Germinal center (tissue), 1 donor: ENCODE measurements around the gene LY9.
"Not testable (repeated sequence)": the region's sequence is repeated elsewhere in the genome, so short reads cannot be mapped to it uniquely, and the experiment has no call there.

Experiments
- DNase-seq: peaks from one replicate; pipeline ENCODE4 v3.0.0; 2012; ENCODE audit warnings: mixed read lengths, low spot score

LY9 gene

DNA sequence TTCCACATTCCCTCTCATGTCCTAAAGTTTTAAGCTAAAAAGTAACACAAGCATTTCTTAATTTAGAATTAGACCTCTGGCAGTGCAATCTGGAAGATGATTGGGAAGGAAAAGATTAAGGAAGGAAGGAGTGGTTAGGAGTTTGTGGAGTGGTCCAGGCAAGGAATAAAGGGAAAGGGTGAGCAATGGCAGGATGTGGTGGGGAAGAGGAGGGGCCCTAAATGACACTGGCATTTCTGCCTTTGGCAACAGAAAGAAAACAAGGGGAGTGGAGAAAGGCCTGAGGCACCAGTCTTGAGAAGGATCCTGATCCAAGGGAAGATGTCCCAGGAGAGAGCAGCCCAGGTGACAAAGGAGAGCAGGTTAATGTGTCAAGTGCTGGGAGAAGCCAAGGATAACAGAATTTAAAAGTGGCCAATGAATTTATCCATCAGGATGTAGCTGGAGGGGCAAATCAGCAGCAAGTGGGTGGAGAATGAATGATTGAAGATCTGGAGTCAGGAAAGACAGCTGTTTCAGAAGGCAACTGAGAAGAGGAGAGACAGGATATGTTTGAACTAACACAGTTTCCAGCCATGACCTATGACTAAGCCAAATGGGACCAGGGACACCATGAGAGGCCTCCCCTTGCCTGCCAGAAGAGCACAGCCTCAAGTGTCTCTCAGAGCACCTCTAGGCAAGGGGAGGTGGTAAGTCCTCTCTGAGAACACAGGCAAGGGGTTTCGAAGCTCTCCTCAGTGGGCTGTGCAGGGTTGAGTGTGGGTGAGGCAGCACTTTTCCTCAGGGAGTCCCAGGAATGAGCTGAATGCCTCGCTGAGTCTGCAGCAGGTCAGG, 20.9 kb upstream of the LY9 start:
- no peak for DNase-seq

DNA sequence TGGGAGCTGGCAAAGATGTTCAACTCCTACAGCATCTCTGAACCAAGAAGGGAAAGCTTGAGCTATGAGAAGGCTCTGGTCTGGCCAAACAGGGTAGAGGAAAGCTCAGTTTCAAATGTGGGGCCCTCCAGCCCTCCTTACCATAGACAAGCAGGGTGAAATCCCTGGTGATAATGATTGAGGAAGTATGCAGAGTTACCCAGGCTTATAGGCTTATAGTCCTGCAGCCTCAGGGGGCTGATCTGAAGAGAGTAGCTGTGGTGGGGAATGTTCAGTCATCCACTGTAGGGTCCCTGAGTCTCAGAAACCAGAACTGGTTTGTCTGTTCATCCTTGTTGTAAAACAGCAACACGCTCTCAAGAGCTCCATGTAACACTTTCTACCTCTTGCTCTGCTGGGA, 19.8 kb upstream of the LY9 start:
- peak; percentile 47 for DNase-seq

DNA sequence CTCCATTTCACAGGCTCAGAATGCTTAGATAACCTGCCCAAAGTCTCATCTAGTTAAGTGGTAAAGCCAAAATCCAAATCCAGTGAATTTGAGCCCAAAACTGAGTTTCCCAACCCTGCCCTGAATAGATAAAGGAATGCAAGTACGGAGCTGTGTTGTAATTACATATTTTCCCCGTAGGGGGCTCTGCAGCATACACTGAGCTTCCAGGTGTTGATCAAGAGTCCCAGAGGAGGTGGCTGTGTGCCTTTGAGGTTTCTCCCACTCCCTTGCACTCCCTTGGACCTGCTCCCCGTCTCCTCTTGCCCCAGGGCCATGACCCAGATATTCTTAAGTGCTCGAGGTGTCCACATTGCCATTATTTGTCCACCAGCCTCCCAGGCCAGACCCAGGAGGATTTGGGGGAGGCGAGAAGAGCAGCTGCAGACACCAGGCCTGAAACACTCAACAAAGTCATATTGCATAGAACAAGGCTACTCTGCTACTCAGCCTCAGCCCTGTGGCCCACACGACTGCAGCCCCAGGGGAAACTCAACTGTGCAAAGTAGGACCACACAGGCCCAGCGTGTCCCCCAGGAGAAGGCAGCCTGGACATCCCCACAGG, 18.4 kb upstream of the LY9 start:
- DNase-seq, result peak; percentile 59

DNA sequence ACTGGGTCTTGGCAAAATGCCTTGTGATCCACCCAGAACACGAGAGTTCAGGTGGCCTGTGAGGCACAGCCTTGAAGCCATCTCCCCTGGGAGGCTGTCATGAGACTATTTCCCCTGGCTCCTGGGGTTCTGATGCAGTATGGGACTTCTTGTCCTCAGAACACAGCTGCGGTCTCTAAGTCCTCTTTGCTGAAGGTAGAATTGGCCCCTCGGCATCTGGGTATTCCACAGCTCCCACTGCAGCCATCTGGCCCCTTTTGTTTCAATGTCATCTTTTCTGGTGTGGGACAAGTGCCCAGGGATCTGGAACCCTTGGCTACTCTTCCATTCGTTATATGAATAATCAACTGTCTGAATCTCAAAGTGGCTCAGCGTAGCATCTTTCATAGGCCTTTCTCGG, 17.0 kb upstream of the LY9 start:
- DNase-seq, result no peak

DNA sequence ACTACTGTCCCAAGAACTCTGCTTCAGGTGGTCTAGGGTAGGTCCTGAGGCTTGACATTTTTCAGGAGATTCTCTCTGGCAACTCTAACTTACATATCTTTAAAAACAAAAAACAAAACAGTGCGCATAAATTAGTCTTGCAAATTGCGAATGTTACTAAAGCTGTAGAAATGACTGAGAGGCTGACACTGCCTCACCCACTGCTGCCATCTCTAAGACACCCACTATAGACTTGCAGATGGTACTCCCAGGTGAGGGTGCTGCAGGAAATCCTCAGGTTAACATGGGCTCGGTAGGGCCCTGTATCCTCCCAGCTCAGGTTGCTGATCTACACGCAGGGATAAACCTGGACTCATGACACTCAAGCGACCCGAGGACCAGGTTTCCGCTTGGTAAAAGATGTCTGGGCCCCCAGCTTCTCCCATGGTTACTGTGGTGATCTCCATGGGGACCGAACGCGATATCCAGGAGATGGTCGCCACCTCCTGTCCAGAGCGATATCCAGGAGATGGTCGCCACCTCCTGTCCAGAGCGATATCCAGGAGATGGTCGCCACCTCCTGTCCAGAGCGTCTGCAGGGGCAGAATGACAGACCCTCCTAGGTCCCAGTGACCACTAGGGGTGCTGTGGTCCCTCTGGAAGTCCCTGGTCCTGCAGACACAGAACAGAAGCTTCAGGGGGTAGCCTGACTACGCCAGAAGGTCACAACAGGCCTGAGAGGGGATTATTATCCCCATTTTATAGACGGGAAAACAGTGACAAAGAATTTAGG, 16.2 kb upstream of the LY9 start:
- DNase-seq, result peak; percentile 50

DNA sequence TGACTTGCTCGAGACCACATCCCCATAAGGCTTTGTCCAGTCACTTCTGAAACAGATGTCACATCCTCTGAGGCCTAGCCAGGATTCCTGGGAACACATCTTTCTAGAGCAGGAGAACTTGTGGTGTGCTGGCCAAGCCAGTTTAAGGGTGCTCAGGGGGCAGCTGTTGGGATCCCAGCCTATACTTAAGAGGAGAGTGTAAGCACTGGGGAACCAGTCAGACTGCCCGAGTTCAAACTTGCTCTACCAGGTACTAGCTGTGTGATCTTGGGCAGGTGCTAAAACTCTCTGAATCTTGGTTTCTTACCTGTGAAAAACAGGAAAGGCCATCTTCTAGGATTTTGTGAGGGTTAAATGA, 15.6 kb upstream of the LY9 start:
- DNase-seq, result no peak

DNA sequence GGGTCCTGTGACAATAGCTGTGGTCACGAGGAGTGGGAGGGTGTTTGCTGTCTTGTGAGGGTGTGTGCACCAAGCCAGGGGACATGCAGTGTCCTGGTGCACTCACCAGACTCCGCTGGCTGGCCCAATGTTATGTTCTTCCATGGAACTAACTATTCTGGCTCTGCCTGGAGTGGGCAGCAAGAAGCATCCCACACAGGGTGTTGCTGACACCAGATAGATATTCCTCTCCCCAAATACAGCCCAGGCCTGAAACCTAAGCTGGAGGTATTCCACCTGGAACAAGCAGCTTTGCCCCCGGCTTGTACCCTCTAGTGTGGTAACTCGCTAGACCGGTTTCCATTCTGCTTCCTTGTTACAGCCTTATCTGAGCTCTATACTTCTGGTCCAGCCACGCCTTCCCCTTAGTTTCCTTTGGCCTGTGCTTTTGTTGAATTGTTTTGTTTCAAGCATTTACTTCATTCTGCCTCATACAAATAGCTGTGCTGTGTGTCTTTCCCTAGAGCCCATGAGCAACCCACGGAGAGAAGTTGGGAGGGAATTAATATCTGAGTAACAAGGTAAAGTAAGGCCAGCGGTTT, 14.7 kb upstream of the LY9 start:
- DNase-seq, result no peak

DNA sequence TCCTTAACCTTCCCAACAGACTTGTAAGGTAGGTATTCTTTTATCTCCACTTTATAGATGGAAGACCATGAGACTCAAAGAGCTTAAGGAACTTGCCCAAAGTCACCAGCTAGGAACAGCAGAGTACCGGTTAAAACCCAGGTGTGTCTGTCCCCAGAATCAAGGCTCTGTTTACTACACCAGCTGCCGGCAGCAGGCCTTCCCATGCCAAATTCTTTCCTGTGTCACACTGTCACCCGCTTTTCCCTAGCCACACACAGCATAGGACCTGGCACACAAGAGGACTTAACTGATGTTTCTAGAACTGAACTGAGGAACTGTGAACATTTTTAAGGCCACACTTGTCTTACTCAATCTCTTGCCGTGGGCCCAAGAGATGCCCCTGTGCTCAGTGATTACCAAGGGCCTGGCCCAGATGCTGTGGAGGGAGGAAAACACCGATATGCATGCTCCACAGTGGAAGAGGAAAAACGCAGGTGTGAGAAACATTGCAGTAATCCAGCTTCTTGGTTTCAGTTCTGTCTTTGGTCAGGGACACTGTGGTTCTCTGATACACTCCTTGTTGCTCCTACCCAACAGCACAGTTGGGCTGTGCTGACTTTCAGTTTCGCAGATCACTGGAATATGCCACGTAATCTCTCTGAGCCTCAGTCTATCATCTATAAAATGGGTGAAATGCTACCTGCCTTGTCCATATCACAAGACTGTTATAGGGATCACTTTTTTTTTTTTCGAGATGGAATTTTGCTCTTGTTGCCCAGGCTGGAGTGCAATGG, 13.9 kb upstream of the LY9 start:
- peak; percentile 78 for DNase-seq

DNA sequence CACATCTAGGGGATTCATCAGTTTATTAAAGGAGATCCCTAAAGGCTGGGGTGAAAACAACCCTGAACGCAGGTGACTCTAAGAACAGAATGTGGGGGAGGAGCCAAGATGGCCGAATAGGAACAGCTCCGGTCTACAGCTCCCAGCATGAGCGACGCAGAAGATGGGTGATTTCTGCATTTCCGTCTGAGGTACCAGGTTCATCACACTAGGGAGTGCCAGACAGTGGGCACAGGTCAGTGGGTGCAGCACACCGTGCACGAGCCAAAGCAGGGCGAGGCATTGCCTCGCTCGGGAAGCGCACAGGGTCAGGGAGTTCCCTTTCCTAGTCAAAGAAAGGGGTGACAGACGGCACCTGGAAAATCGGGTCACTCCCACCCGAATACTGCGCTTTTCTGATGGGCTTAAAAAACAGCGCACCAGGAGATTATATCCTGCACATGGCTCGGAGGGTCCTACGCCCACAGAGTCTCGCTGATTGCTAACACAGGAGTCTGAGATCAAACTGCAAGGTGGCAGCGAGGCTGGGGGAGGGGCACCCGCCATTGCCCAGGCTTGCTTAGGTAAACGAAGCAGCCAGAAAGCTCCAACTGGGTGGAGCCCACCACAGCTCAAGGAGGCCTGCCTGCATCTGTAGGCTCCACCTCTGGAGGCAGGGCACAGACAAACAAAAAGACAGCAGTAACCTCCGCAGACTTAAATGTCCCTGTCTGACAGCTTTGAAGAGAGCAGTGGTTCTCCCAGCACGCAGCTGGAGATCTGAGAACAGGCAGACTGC, 12.8 kb upstream of the LY9 start:
- not testable (repeated sequence) for DNase-seq

DNA sequence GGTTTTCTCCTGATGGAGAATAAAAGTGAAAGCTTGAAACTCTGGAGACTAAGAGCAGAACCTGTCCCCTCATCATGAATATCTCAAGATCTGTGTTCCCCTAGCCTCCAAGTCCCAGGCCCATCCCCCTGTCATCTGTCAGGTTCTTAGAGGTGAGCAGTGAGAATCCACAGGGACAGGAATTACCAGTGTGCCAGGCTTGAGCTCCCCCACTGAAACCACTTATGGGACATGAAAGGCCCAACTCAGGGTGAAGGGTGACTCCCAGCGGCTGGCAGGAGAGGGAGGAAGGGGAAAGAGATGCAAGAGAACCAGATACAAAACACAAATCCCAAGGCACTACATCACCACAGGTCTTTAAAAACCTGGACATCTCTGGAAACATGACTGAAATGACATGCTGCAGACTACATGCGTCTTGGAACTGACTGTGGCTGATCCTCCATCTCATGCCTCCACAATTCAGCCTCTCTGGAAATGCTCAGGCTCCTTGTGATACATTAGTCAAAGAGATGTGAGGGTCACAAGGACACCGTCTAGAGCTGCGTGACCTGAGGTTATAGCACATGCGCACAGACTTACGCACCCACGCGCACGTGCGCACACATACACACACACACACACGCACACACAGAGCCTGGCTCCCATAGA, 6.8 kb upstream of the LY9 start:
- DNase-seq, result no peak

DNA sequence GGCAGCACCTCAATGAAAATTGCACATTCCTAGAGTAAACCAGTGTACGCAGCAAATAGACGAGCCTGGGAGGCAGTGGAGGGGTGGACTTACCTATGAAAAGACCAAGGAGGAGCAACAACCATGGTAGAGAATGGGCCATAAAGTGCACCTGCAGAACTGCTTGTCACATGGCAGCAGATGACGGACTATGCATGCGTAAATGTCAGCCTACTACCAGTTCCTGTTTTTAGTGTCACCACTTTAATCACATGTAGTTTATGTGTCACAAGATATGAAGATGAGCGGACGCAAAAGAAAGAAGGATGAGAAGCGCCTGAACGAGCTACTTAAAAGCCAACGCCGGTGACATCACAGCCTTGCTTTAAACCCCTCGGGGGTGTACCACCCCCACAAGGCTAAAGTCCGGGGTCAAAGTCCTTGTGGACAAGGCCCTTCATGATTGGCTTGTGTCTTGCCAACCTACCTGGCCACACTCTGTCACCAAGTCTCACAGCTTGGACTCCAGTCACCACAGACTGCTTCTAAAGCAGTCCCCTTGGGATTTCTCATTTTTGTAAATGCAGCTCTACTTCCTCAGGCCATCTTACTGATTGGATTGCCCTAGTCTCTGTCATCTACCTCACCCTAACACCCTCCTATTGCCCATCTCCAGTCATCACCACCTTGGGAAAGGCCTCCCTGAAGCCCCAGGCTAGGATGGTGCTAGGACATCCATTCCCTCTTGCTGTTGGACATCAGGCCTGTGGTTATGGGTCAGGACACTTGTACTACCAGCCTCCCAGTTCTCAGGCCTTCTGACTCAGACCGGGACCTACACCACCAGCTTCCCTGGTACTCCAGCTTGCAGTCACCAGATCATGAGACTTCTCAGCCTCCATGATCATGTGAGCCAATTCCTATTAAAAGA, 6.0 kb upstream of the LY9 start:
- DNase-seq, result peak; percentile 89

DNA sequence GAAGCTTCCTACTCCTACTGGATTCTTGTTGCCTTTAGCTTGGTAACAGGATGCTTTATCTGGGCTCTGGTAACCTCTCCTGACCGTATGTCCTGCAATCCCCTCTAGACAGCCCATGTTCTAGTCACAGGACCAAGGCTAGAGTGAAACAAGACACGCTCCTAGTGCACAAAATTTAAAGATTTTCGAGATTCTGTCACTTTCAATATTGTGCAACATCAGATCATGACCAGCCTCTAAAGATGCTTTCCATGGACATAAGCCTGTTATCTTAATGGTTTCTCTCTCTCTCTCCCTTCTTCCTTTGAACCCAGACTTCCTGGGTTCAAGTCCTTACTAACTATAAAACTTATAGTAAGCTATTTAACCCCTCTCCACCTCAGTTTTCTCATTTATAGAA, 1.6 kb upstream of the LY9 start:
- DNase-seq, result no peak

DNA sequence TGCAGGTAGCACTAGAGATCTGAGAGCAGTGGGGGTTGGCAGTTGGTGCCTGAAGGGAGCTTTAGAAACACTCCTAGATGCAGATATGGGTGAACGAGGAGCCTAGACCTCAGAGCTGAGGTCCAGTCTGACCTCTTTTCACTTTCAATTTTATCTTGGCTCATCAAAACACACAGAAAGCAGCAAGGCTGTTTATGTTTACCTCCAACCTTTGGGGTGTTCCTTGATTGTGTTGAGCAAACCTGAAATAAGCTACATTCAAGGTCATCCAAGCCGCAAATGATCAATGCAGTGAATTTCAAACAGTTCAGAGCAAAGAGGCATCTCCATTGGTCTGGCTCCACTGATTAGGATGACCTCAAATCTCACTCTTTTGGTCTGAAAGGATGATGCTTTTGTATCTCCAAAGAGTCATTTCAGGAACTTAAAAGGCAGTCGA, 1.3 kb downstream of the LY9 start:
- no peak for DNase-seq

DNA sequence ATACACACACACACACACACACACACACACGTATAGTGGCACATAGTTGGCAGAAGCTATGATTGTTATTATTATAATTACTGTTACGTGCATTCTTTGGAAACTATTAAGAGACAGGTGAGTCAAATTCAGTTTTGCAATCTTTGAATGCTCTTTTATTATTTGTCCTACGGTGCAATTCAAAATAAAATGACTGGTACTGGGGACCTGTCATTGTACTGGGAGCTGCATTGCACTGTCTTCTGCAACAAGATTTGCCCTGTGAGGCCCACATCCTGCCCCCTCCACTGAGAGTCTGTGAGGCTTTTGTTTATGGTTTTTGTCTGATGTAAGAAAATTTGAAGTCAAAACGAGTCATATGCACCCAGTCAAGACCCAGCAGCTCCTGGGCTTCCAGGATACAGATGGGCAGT, 1.9 kb downstream of the LY9 start:
- DNase-seq, result peak; percentile 30

DNA sequence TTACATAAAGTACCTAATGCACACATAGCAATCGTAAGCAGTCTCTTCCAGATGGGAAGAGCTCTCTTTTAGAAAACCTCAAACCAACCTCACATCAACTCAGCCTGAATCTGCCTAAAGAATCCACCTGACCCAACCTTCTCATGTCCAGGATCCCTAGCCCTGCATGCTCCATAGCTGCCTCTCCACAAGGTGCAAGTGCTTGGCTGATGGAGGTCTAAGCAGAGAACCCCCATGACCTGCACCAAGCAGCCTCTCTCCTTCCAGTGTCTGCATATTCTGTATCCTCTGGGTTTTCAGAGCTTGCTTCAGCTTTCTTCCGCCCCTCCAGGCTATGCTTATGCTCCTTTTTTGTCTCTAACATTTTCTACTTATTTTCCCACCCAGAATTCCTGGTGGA, 2.5 kb downstream of the LY9 start:
- DNase-seq, result no peak

DNA sequence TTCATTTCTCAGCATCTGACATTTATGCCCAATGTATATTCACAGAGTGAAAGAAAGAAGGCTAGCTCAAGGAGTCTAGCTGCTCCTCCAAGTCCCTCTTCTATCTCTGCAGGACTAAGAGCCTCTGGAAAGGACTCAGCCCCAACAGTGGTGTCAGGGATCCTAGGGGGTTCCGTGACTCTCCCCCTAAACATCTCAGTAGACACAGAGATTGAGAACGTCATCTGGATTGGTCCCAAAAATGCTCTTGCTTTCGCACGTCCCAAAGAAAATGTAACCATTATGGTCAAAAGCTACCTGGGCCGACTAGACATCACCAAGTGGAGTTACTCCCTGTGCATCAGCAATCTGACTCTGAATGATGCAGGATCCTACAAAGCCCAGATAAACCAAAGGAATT, 3.7 kb downstream of the LY9 start:
- DNase-seq, result no peak

DNA sequence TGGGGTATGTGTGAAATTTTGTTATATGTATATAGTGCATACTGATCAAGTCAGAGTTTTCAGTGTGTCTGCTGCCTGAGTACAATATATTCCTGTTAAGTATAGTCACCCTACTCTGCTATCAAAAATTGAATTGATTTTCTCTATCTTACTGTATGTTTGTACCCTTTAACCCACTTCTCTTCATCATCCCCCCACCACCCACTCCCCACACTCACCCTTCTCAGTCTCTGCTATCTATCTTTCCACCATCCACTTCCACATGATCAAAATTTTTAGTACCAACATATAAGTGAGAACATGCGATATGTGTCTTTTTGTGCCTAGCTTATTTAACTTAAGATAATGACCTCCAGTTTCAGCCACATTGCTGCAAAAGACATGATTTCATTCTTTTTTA, 4.2 kb downstream of the LY9 start:
- DNase-seq, result no peak

DNA sequence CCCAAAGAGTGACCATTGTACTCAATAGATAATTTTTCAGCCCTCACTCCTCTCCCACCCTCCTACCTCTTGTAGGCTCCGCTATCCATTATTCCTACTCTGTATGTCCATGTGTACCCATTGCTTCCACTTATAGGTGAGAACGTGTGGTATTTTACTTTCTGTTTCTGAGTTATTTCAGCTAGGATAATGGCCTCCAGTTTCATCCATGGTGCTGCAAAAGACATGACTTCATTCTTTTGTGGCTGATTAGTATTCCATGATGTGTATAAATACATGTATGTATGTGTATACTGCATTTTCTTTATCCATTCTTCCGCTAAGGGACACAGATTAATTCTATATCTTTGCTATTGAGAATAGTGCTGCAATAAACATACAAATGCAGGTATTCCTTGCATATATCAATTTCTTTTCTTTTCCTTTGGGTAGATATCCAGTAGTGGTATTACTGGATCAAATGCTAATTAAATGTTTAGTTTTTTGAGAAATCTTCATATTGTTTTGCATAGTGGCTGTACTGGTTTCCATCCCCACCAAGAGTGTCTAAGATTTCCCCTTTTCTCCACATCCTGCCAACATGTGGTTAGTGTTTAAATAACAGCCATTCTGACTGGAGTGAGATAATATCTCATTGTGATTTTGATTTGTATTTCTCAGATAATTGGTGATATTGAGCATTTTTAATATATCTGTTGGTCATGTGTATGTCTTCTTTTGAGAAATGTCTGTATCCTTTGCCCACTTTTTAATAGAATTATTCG, 4.9 kb downstream of the LY9 start:
- no peak for DNase-seq
